Breast epithelium (tissue), 3 donors: Measurements from ENCODE around the gene BPGM.

Experiments used
- POLR2A ChIP-seq: fragments of 450-650 bp; IDR thresholded peaks from one replicate; pipeline ENCODE4 v1.6.1; 2016; ENCODE audit warnings: antibody characterized with exemption, mild to moderate bottlenecking, moderate library complexity
- TF ChIP-seq, protein P1 (sequence below), 3 donors: fragments of 450-650 bp; IDR thresholded peaks; one replicate each; pipeline ENCODE4 v1.5.1; 2016 to 2017; ENCODE audit warnings: antibody characterized with exemption in 3 of 3, mild to moderate bottlenecking in 3 of 3, moderate library complexity in 3 of 3

DNA sequence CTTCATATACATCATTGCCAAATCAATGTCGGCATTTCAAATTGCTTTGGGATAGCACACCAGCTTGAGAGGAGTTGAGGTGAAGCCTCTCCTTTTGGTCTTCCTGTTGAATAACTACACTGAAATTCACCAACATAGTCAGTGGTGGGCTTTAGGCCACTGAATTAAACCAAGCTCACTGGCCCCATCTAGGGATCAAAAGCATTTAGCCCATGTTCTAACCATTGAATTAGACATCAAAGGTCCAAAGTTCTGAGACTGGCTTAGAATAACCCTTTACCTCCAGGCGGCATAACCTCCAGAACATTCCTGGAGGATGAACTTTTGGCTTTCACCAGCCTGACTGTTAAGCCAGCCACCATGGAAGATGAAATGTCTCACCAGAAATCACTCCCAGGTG is 54.6 kb downstream of the BPGM start:
- TF ChIP-seq, protein P1, sequence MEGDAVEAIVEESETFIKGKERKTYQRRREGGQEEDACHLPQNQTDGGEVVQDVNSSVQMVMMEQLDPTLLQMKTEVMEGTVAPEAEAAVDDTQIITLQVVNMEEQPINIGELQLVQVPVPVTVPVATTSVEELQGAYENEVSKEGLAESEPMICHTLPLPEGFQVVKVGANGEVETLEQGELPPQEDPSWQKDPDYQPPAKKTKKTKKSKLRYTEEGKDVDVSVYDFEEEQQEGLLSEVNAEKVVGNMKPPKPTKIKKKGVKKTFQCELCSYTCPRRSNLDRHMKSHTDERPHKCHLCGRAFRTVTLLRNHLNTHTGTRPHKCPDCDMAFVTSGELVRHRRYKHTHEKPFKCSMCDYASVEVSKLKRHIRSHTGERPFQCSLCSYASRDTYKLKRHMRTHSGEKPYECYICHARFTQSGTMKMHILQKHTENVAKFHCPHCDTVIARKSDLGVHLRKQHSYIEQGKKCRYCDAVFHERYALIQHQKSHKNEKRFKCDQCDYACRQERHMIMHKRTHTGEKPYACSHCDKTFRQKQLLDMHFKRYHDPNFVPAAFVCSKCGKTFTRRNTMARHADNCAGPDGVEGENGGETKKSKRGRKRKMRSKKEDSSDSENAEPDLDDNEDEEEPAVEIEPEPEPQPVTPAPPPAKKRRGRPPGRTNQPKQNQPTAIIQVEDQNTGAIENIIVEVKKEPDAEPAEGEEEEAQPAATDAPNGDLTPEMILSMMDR (IDR thresholded peaks at IDR 0.05): no peak
- no peak for TF ChIP-seq POLR2A
